ENCODE data around the gene PIK3IP1.

The PIK3IP1 gene

DNA sequence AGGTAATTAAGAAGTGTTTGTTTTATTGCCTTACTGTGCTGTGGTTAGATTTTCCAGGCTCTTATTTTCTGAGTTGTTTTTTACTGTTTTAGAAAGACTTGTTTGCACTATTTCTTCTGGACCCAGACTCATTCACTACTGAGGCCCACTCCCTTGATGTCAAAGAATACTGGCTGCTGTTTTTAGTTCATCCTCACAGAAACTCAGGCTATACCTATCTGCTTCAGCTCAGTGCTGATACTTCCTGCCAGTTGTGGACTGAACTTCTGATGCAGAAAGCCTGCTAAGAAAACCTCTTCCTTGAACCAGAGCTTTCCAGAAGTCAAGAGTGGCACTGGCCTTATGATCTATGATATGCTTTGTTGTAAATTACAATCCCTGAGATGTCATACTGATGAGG, 15.9 kb upstream of the PIK3IP1 start:
- no peak for DNase-seq (ENCODE audit: low spot score)

DNA sequence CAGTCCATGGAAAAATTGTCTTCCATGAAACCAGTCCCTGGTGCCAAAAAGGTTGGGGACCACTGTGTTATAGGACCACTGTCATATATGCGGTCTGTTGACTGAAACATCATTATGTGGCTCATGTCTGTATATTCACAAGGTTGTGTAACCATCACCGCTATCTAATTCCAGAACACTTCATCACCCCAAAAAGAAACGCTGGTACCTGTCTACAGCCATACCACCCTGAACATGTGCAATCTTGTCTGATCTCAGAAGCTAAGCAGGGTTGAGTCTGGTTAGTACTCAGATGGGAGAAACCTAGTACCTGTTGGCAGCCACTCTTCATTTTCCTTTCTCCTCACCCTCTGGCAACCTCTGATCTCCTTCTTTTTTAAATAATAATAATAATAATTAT, 12.9 kb upstream of the PIK3IP1 start:
- no peak for DNase-seq (ENCODE audit: low spot score)

- no peak for DNase-seq (ENCODE audit: low spot score)
Observed at GRCh38 chr22:31302537-31302936, 10.2 kb upstream of the PIK3IP1 start.

- no peak for DNase-seq (ENCODE audit: low spot score)
Observed at GRCh38 chr22:31302006-31302405, 9.7 kb upstream of the PIK3IP1 start.

DNA sequence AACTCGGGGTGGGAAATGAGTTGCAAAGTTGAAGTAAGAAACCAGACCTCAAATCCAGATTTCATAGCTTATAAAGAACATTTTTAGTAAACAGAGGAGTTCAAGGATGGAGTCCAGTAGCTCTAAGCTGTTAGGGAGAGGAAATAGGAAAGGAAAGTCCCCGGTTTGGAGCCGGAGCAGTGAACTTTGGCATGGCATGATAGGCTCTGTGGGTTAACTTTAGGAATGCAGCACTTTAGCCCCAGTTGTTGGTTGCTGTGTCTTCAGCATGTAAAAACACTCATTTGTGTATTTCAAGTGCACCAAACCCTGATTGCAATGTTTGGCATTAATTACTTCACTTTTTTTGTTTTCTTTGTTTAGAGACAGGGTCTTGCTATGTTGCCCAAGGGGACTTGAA, 8.6 kb upstream of the PIK3IP1 start:
- DNase-seq (ENCODE audit: low spot score) = no peak

GRCh38 chr22:31295831-31296657, 3.8 kb upstream of the PIK3IP1 start:
- no peak for DNase-seq (ENCODE audit: low spot score)

DNA sequence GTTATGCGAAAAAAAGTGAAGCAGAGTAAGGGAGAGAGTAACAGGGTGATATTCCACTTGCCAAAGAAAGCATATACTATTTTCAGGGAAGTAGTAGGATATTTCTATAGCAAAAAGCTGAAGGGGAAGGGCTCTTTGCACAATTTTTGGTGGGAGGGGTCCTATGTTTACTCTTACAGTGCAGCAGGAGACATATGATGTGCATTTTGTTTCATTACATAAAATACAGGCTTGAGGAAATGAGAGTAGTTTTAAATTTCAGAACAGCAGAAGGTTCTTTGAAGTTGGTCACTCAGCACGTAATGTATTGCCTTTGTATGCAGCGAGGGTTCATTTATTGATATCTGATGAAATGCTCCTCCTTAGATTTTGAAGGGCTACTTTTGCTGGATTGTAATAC, 3.1 kb upstream of the PIK3IP1 start:
- no peak for DNase-seq (ENCODE audit: low spot score)

- no peak for DNase-seq (ENCODE audit: low spot score)
Observed at GRCh38 chr22:31291481-31292235, 630 bp downstream of the PIK3IP1 start.

DNA sequence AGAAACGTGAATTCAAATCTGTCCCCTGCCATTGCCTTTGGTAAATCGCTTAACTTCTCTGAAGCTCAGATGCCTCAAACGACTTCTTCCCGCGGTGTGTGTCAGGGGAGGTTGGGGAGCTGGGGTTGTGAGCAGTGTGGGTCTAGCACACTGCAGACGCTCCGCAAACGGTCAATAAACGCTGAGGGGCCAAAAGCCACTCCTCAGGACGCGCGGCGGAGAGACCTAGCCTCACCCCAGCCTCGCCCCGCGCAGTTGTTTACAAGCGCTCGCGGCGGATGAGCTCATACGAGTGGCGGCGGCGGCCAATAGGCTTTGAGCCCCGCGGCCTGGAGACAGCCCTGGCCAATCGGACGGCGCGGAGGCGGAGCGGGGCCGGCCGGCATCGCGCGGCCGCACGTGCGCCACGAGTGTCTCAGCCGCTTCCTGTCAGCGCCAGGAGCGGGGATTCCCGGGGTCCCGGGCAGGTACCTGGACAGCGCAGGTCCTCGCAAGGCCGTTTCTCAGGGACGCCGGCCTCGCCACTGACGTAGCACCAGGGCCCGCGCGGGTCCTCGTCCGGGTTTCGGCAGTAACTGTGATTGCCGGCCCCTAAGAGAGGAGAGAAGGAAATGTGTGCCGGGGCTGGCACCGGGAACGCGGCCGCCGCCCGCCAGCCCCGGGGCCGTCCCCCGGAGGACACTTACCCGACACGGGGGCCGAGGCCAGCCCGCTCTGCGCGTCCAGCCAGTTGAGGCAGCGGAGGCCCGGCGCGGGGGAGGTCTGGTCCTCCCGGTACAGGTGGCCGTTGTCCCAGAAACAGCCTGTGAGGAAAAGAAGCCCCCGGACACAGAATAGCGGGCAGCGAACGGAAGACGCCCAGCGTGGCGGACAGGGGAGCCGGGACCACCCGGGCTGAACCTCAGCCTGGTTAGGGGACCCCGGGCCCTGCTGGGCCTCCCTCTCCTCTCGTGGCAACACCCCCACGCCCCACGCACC, 1.5 kb downstream of the PIK3IP1 start:
- peak; percentile 92 for DNase-seq (ENCODE audit: low spot score)

DNA sequence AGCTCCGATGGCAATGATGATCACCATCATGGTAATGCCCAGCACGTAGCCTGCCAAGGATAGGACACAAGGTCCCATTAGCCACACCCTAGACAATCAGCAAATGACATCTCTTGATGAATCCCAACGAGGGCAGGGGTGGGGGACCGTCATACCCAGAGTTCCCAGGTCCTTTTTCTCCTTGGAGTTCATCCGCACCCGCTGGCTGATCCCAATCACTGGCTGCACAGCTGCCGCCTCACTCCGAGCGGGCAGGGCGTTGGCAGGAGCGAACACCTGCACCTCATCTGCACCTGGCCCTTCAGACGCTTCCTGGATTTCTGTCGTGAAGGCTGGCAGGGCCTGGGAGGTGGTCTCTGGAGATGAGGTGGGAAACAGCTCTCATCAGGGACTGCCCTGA, 2.9 kb downstream of the PIK3IP1 start:
- DNase-seq (ENCODE audit: low spot score) = no peak

DNA sequence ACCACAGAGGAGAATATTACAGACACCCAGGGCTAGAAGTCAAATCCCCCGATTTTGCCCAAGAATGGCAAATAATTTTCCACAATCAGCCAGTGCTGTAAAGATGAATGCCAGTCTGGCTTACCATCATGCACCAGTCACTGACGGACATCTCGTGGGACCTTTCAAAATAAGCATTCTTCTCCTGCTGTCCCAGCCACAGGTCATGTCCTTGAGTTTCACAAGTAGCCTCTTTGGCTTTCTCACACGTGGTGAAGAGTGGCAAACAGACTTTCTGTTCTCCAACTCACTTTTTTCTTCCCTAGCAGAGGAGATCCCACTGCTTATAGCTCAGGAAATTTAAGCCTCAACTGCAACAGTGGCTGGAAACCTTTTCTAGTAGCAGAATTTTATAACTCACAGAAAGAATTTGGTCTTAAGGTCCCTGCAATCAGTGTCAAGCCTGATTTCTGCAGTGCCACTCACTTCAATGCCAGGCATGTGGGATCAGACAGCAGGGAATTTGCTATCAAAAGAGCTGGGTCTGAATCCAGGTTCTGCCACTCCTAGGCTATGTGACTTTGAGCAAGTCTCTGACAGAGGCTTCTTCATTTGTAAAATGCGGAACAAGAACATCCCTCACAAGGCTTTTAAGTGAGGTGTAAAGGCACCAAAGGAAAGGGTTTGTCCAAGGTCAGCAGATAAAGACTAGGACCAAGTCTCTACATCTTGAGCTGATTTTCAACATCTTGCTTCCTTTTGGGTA, 3.6 kb downstream of the PIK3IP1 start:
- no peak for DNase-seq (ENCODE audit: low spot score)

- no peak for DNase-seq (ENCODE audit: low spot score)
Observed at GRCh38 chr22:31287818-31288495, 4.3 kb downstream of the PIK3IP1 start.

GRCh38 chr22:31286360-31287255, 5.7 kb downstream of the PIK3IP1 start:
- no peak for DNase-seq (ENCODE audit: low spot score)

GRCh38 chr22:31284281-31285155, 7.8 kb downstream of the PIK3IP1 start:
- DNase-seq (ENCODE audit: low spot score) = no peak

- DNase-seq (ENCODE audit: low spot score) = no peak
Observed at GRCh38 chr22:31282748-31283468, 9.4 kb downstream of the PIK3IP1 start.

- no peak for DNase-seq (ENCODE audit: low spot score)
Observed at GRCh38 chr22:31281733-31282132, 10.6 kb downstream of the PIK3IP1 start.

GRCh38 chr22:31279821-31280505, 12.3 kb downstream of the PIK3IP1 start:
- no peak for DNase-seq (ENCODE audit: low spot score)

DNA sequence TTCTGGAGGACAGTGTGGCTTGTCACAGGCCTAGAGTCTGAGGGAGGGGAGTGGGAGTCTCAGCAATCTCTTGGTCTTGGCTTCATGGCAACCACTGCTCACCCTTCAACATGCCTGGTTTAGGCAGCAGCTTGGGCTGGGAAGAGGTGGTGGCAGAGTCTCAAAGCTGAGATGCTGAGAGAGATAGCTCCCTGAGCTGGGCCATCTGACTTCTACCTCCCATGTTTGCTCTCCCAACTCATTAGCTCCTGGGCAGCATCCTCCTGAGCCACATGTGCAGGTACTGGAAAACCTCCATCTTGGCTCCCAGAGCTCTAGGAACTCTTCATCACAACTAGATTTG, 13.0 kb downstream of the PIK3IP1 start:
- DNase-seq (ENCODE audit: low spot score) = no peak

All from RKO (cell line).